ENCODE results near the gene THADA.

- TF ChIP-seq CTCF (IDR thresholded peaks at IDR 0.05): no peak
- TF ChIP-seq EZH2 (IDR thresholded peaks at IDR 0.05): no peak
These were observed 307.2 kb downstream of the THADA start for GRCh38 chr2:43288417-43289305.

All from neural progenitor cell (in vitro differentiated cells).